Measurements from ENCODE around the gene TNFRSF4.
A peak's percentile ranks its signal among the peaks of the same experiment; 100 is the strongest.

Gene TNFRSF4

GRCh38 chr1:1175221-1176062 lies 38.5 kb downstream of the TNFRSF4 start:
- Mint-ChIP-seq H3K27ac (no peak overlapping the region), H3K9me3 (no peaks in the 10 kb centered on the region), H3K27me3 (peaks cover 10% of the 10 kb centered on the region), H3K4me1 (peaks cover 30% of the 10 kb centered on the region), H3K36me3 (peaks cover 4% of the 10 kb centered on the region), H3K4me3 (no peak overlapping the region)
- DNase-seq (ENCODE audit: low spot score in 2 of 2), result no peak
- no peak for ATAC-seq (ENCODE audit: low read depth)

GRCh38 chr1:1173793-1174415 lies 40.0 kb downstream of the TNFRSF4 start, which contains the start of gene TTLL10:
TSS of gene TTLL10 (plus strand) at chr1:1173880. CDS start at chr1:1179216, 5,336 bp downstream.
- DNase-seq (ENCODE audit: low spot score in 2 of 2), result peak in 1 of 2 donors; percentile 55
- peak within 1 kb of the TSS; percentile 94 for H3K27ac Mint-ChIP-seq
- peaks cover 4% of the 10 kb centered on the region for H3K36me3 Mint-ChIP-seq
- peak within 1 kb of the TSS; percentile 43 for H3K4me3 Mint-ChIP-seq
- H3K4me1 Mint-ChIP-seq, result peaks cover 35% of the 10 kb centered on the region
- peak; percentile 38 for ATAC-seq (ENCODE audit: low read depth)
- H3K27me3 Mint-ChIP-seq, result peaks cover 10% of the 10 kb centered on the region
- no peaks in the 10 kb centered on the region for H3K9me3 Mint-ChIP-seq

- H3K9me3 Mint-ChIP-seq, result no peaks in the 10 kb centered on the region
Measured at GRCh38 chr1:1173061-1173792, 40.7 kb downstream of the TNFRSF4 start.

GRCh38 chr1:1171546-1172340 lies 42.2 kb downstream of the TNFRSF4 start:
- no peaks in the 10 kb centered on the region for H3K9me3 Mint-ChIP-seq

More at GRCh38 chr1:1173061-1173792, 40.7 kb downstream of the TNFRSF4 start:
- H3K27me3 Mint-ChIP-seq, result peaks cover 10% of the 10 kb centered on the region
- H3K27ac Mint-ChIP-seq, result peak overlapping the region; percentile 53
- no peak for ATAC-seq (ENCODE audit: low read depth)
- no peak for DNase-seq (ENCODE audit: low spot score in 2 of 2)
- peaks cover 35% of the 10 kb centered on the region for H3K4me1 Mint-ChIP-seq
- H3K4me3 Mint-ChIP-seq, result peak overlapping the region; percentile 43
- H3K36me3 Mint-ChIP-seq, result peaks cover 4% of the 10 kb centered on the region

GRCh38 chr1:1171161-1171545 lies 42.8 kb downstream of the TNFRSF4 start:
- peak overlapping the region; percentile 74 for H3K4me3 Mint-ChIP-seq

More at GRCh38 chr1:1171546-1172340, 42.2 kb downstream of the TNFRSF4 start:
- peak overlapping the region; percentile 74 for H3K4me3 Mint-ChIP-seq
- DNase-seq (ENCODE audit: low spot score in 2 of 2) (peak; percentile 80 to 89), ATAC-seq (ENCODE audit: low read depth) (peak; percentile 85)
- peaks cover 6% of the 10 kb centered on the region for H3K27me3 Mint-ChIP-seq
- peaks cover 33% of the 10 kb centered on the region for H3K4me1 Mint-ChIP-seq
- H3K36me3 Mint-ChIP-seq, result peaks cover under 1% of the 10 kb centered on the region
- peak overlapping the region; percentile 94 for H3K27ac Mint-ChIP-seq

GRCh38 chr1:1170215-1171091 lies 43.5 kb downstream of the TNFRSF4 start:
- Mint-ChIP-seq H3K27me3 (peaks cover 3% of the 10 kb centered on the region), H3K36me3 (no peaks in the 10 kb centered on the region), H3K4me3 (peak overlapping the region; percentile 68), H3K27ac (no peak overlapping the region), H3K9me3 (no peaks in the 10 kb centered on the region), H3K4me1 (peaks cover 27% of the 10 kb centered on the region)
- ATAC-seq (ENCODE audit: low read depth) (no peak), DNase-seq (ENCODE audit: low spot score in 2 of 2) (no peak)

More at GRCh38 chr1:1171161-1171545, 42.8 kb downstream of the TNFRSF4 start:
- Mint-ChIP-seq H3K36me3 (no peaks in the 10 kb centered on the region), H3K27me3 (peaks cover 5% of the 10 kb centered on the region), H3K4me1 (peaks cover 31% of the 10 kb centered on the region), H3K27ac (peak overlapping the region; percentile 94), H3K9me3 (no peaks in the 10 kb centered on the region)
- no peak for ATAC-seq (ENCODE audit: low read depth)
- DNase-seq (ENCODE audit: low spot score in 2 of 2), result no peak

- Mint-ChIP-seq H3K36me3 (no peaks in the 10 kb centered on the region), H3K4me1 (peaks cover 24% of the 10 kb centered on the region), H3K9me3 (no peaks in the 10 kb centered on the region), H3K4me3 (peak overlapping the region; percentile 68), H3K27me3 (peaks cover 2% of the 10 kb centered on the region), H3K27ac (no peak overlapping the region)
- no peak for ATAC-seq (ENCODE audit: low read depth)
- DNase-seq (ENCODE audit: low spot score in 2 of 2), result no peak
Measured at GRCh38 chr1:1169429-1170214, 44.3 kb downstream of the TNFRSF4 start.

- ATAC-seq (ENCODE audit: low read depth) (no peak), DNase-seq (ENCODE audit: low spot score in 2 of 2) (no peak)
- Mint-ChIP-seq H3K27me3 (peaks cover 2% of the 10 kb centered on the region), H3K9me3 (no peaks in the 10 kb centered on the region), H3K4me3 (no peak overlapping the region), H3K36me3 (no peaks in the 10 kb centered on the region), H3K4me1 (peaks cover 24% of the 10 kb centered on the region), H3K27ac (no peak overlapping the region)
Measured at GRCh38 chr1:1168451-1169411, 45.2 kb downstream of the TNFRSF4 start.

- peaks cover 2% of the 10 kb centered on the region for H3K27me3 Mint-ChIP-seq
- ATAC-seq (ENCODE audit: low read depth) (no peak), DNase-seq (ENCODE audit: low spot score in 2 of 2) (no peak)
- H3K4me3 Mint-ChIP-seq, result no peak overlapping the region
- no peaks in the 10 kb centered on the region for H3K36me3 Mint-ChIP-seq
- peaks cover 22% of the 10 kb centered on the region for H3K4me1 Mint-ChIP-seq
- H3K9me3 Mint-ChIP-seq, result no peaks in the 10 kb centered on the region
- H3K27ac Mint-ChIP-seq, result no peak overlapping the region
Measured at GRCh38 chr1:1167841-1168450, 46.0 kb downstream of the TNFRSF4 start.

- Mint-ChIP-seq H3K4me3 (no peak overlapping the region), H3K4me1 (peaks cover 22% of the 10 kb centered on the region), H3K36me3 (no peaks in the 10 kb centered on the region), H3K27ac (no peak overlapping the region), H3K27me3 (peaks cover 2% of the 10 kb centered on the region), H3K9me3 (no peaks in the 10 kb centered on the region)
- no peak for ATAC-seq (ENCODE audit: low read depth)
- no peak for DNase-seq (ENCODE audit: low spot score in 2 of 2)
Measured at GRCh38 chr1:1167398-1167821, 46.5 kb downstream of the TNFRSF4 start.

Data from memory B cell (primary cell).